Left ventricle myocardium inferior (tissue), 1 donor: ENCODE data around the gene ELP1. TPM values are rescaled to one million over a fixed set of nuclear protein-coding genes. Genes with fewer than 3 reads are reported as not detected.
"Not testable (repeated sequence)": the region's sequence is repeated elsewhere in the genome, so short reads cannot be mapped to it uniquely, and the experiment has no call there.

Experiments used
- DNase-seq: peaks from one replicate; pipeline ENCODE4 v3.0.0-alpha.2; 2020
- H3K27ac ChIP-seq: fragments of 200-600 bp; replicated peaks from 2 replicates; pipeline ENCODE4 v1.8.0; 2021
- H3K27me3 ChIP-seq: fragments of 200-600 bp; 2 replicates; pipeline ENCODE4 v1.8.0; 2021; ENCODE audit warnings: low read depth
- H3K36me3 ChIP-seq: fragments of 200-600 bp; 2 replicates; pipeline ENCODE4 v1.8.0; 2021
- H3K4me1 ChIP-seq: fragments of 200-600 bp; 2 replicates; pipeline ENCODE4 v1.8.0; 2021
- H3K4me3 ChIP-seq: fragments of 200-600 bp; 2 replicates; pipeline ENCODE4 v1.8.0; 2021; ENCODE audit warnings: mild to moderate bottlenecking, moderate library complexity
- H3K9me3 ChIP-seq: fragments of 200-600 bp; replicated peaks from 2 replicates; pipeline ENCODE4 v1.8.0; 2021
- intact Hi-C: fragments of 100-400 bp; cut with micrococcal nuclease; formaldehyde crosslinking; loops from one replicate; pipeline ENCODE4 v1.11.0; 2022
- total RNA-seq: library from RNA; stranded (reverse); fragmentation: NEBNext Ultra II Directional; extraction: Animal tissue kit (Norgen Biotek cat#: 25700); gene quantifications from one replicate; pipeline ENCODE4 v1.2.1, GENCODE V29; 2021
- TF ChIP-seq, protein P1 (sequence below): fragments of 200-600 bp; IDR thresholded peaks from 2 replicates; pipeline ENCODE4 v1.8.0; 2021; ENCODE audit warnings: antibody characterized with exemption, mild to moderate bottlenecking, borderline replicate concordance
- donor health status: DM: no; HTN: yes; CAD: no; lungs with severe emphysema.

Gene ELP1
- total RNA-seq, 1 donor from 2014 or later: 21.4 TPM

DNA sequence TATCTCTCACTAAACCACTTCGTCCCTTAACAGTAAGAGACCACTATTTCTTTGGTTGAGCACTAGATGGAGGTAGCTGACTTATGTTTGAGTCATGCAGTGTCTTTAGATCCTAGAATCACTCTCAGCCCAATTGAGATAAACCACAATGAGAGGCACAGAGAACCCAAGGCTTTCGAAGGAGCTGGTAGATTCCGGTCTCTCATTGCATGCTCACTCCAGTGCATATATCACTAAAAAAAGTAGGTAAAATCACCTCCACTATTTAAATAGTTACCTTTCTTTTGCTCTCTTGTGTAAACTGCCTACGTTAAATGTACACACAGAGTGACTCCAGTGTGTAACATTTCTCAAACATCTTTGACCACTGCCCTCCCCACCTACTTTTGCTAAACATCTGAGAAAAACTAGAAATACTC is 44.3 kb downstream of the ELP1 start:
- TF ChIP-seq, protein P1, sequence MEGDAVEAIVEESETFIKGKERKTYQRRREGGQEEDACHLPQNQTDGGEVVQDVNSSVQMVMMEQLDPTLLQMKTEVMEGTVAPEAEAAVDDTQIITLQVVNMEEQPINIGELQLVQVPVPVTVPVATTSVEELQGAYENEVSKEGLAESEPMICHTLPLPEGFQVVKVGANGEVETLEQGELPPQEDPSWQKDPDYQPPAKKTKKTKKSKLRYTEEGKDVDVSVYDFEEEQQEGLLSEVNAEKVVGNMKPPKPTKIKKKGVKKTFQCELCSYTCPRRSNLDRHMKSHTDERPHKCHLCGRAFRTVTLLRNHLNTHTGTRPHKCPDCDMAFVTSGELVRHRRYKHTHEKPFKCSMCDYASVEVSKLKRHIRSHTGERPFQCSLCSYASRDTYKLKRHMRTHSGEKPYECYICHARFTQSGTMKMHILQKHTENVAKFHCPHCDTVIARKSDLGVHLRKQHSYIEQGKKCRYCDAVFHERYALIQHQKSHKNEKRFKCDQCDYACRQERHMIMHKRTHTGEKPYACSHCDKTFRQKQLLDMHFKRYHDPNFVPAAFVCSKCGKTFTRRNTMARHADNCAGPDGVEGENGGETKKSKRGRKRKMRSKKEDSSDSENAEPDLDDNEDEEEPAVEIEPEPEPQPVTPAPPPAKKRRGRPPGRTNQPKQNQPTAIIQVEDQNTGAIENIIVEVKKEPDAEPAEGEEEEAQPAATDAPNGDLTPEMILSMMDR: peak; percentile 49
- no peak for DNase-seq
- intact Hi-C loops: no loop called here

DNA sequence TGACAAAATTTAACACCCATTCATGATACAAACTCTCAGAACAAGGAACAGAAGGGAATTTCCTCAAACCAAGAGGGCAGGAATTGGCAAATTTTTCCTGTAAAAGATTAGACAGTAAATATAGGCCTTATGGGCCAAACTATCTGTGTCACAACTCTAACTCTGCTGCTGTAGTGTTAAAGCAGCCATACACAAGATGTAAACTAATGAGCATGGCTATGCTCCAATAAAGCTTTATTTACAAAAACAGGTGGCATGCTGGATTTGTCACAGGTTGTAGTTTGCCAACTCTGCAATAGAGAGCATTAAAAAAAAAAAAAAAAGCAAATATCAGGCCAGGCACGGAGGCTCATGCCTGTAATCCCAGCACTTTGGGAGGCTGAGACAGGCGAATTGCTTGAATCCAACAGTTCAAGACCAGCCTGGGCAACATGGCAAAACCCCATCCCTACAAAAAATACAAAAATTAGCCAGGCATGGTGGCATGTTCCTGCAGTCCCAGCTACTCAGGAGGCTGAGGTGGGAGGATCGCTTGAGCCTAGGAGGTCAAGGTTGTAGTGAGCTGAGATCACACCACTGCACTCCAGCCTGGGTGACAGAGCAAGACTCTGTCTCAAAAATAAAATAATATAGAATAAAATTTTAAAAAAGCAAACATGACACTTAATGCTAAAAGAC is 47.2 kb downstream of the ELP1 start:
- intact Hi-C loops: not testable (repeated sequence)

More for the DNA sequence above, 44.3 kb downstream of the ELP1 start:
- Histone ChIP-seq H3K27me3 (no peaks in the 10 kb centered on the region), H3K4me3 (no peak overlapping the region), H3K4me1 (peaks cover 41% of the 10 kb centered on the region), H3K9me3 (peaks cover 7% of the 10 kb centered on the region), H3K36me3 (peaks cover 90% of the 10 kb centered on the region), H3K27ac (peak overlapping the region; percentile 35)

DNA sequence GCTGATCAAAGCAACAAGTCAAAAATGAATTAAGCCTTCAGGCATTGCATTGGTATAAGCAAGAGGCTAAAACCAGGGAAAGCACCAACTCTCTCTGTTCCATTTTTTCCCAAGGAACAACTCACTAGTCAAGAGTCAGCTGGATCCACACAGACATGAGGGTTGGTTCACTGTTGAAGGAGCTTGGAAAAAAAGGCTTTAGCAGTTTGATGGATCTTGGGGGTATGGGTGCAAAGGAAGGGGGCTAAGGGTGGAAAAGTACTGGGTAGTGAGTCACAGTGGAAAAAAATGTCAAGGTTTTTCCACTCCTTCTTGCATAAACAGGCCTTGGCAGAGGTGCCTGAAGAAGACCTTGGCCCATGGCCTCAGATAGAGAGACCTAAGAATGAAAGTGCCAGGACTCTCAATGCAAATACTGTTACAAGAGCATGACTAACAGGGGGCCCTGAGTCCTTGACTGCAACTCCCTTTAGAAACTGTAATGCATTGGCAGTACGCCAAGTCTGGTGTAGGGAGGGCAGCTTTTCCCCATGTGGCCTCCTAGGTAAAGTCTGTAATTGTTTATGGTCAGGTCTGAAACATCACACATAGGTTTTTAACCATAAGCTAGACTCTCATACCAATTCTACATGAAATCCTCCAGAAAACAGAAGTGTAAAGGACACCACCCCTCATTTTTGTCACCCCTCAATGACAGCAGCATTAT is 48.1 kb downstream of the ELP1 start:
- Histone ChIP-seq H3K36me3 (peaks cover 79% of the 10 kb centered on the region), H3K4me1 (peaks cover 35% of the 10 kb centered on the region), H3K27ac (no peak overlapping the region), H3K9me3 (peaks cover 7% of the 10 kb centered on the region), H3K4me3 (no peak overlapping the region), H3K27me3 (no peaks in the 10 kb centered on the region)
- intact Hi-C loops: no loop called here
- DNase-seq: no peak
- TF ChIP-seq, protein P1: no peak

More for the DNA sequence above, 47.2 kb downstream of the ELP1 start:
- not testable (repeated sequence) for H3K27ac ChIP-seq, H3K9me3 ChIP-seq, DNase-seq, H3K4me3 ChIP-seq, H3K27me3 ChIP-seq
- peaks cover 40% of the 10 kb centered on the region for H3K4me1 ChIP-seq
- H3K36me3 ChIP-seq: peaks cover 79% of the 10 kb centered on the region

DNA sequence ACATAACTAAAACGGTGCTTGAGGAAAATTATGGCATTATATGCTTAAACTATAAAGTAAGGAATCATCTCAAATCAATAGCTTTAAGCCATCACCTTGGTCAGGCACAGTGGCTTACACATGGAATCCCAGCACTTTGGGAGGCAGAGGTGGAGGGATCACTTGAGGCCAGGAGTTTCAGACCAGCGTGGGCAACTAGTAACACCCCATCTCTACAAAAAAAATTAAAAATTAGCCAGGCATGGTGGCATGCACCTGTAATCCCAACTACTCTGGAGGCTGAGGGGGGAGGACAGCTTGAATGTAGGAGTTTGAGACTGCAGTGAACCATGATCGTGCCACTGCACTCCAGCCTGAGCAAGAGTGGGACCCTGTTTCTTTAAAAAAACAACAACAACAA is 49.2 kb downstream of the ELP1 start:
- Histone ChIP-seq H3K27ac (no peak overlapping the region), H3K27me3 (no peaks in the 10 kb centered on the region), H3K4me1 (peaks cover 32% of the 10 kb centered on the region), H3K36me3 (peaks cover 77% of the 10 kb centered on the region), H3K9me3 (peaks cover 7% of the 10 kb centered on the region), H3K4me3 (no peak overlapping the region)
- TF ChIP-seq, protein P1: no peak
- no peak for DNase-seq
- intact Hi-C loops: no loop called here

DNA sequence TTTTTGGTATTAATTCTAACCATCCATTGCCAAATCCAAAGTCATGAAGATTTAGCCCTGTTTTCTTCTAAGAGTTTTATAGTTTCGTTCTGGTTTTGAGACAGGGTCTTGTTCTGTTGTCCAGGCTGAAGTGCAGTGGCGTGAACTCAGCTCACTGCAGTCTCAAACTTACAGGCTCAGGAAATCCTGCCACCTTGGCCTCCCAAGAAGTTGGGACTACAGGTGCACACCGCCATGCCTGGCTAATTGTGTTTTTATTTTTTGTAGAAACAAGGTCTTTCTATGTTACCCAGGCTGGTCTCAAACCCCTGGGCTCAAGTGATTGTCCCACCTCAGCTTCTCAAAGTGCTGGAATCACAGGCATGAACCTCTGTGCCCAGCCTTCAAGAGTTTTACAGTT is 50.8 kb downstream of the ELP1 start:
- no peaks in the 10 kb centered on the region for H3K27me3 ChIP-seq
- H3K4me1 ChIP-seq: peaks cover 16% of the 10 kb centered on the region
- peaks cover 7% of the 10 kb centered on the region for H3K9me3 ChIP-seq
- TF ChIP-seq, protein P1: no peak
- H3K27ac ChIP-seq: no peak overlapping the region
- no peak overlapping the region for H3K4me3 ChIP-seq
- H3K36me3 ChIP-seq: peaks cover 79% of the 10 kb centered on the region
- DNase-seq: no peak
- intact Hi-C loops: no loop called here
